ENCODE data around the gene BCL7A. TPM values are rescaled to one million over a fixed set of nuclear protein-coding genes. Genes with fewer than 3 reads are reported as not detected.
A peak's percentile ranks its signal among the peaks of the same experiment; 100 is the strongest.

BCL7A gene
- total and polyA plus RNA-seq, 9 of the 15 experiments (the other 6 are each of a cell fraction or from before 2014, with no cell fraction given), result 0.25 to 21.9 (median 14.9) TPM

- TF ChIP-seq CHD4 (IDR thresholded peaks at IDR 0.05; ENCODE audit: insufficient read depth, insufficient replicate concordance, low read depth, low read length, poor library complexity, severe bottlenecking), result peak; percentile 44
- TF ChIP-seq STAT5B (CRISPR knock-in tag; IDR thresholded peaks at IDR 0.05), result no peak
- no peak for TF ChIP-seq RFX7 (CRISPR knock-in tag; IDR thresholded peaks at IDR 0.05)
- no peak for TF ChIP-seq KDM4B (IDR thresholded peaks at IDR 0.05; ENCODE audit: borderline replicate concordance in 2 of 2, low read depth in 1 of 2)
- TF ChIP-seq ZNF41 (CRISPR knock-in tag; conservative IDR thresholded peaks at IDR 0.05), result no peak
- TF ChIP-seq TFE3 (CRISPR knock-in tag; IDR thresholded peaks at IDR 0.05), result no peak
- no peak for TF ChIP-seq NCOA2 (IDR thresholded peaks at IDR 0.05; ENCODE audit: partially characterized antibody in 2 of 2)
- no peak for TF ChIP-seq PYGO2 (tag; IDR thresholded peaks at IDR 0.05)
- no peak for TF ChIP-seq ZSCAN29 (IDR thresholded peaks at IDR 0.05)
- TF ChIP-seq ZBTB2 (IDR thresholded peaks at IDR 0.05), result no peak
- TF ChIP-seq RBBP5 (IDR thresholded peaks at IDR 0.05; ENCODE audit: borderline replicate concordance, insufficient read depth, low read length, poor library complexity, severe bottlenecking), result peak; percentile 68
- TF ChIP-seq ZNF134 (CRISPR knock-in tag; conservative IDR thresholded peaks at IDR 0.05), result no peak
- TF ChIP-seq TCF15 (CRISPR knock-in tag; IDR thresholded peaks at IDR 0.05), result no peak
- TF ChIP-seq ZNF699 (CRISPR knock-in tag; IDR thresholded peaks at IDR 0.05; ENCODE audit: insufficient replicate concordance), result no peak
- TF ChIP-seq CREBBP (IDR thresholded peaks at IDR 0.05; ENCODE audit: low read depth, low read length), result no peak
- TF ChIP-seq ATF1 (CRISPR knock-in tag; IDR thresholded peaks at IDR 0.05), result no peak
- no peak for TF ChIP-seq ATF1 (tag; IDR thresholded peaks at IDR 0.05)
These were observed 982 bp downstream of the BCL7A start (continued) for GRCh38 chr12:122022393-122023338.
